ENCODE results near the gene CLCN1.

DNA sequence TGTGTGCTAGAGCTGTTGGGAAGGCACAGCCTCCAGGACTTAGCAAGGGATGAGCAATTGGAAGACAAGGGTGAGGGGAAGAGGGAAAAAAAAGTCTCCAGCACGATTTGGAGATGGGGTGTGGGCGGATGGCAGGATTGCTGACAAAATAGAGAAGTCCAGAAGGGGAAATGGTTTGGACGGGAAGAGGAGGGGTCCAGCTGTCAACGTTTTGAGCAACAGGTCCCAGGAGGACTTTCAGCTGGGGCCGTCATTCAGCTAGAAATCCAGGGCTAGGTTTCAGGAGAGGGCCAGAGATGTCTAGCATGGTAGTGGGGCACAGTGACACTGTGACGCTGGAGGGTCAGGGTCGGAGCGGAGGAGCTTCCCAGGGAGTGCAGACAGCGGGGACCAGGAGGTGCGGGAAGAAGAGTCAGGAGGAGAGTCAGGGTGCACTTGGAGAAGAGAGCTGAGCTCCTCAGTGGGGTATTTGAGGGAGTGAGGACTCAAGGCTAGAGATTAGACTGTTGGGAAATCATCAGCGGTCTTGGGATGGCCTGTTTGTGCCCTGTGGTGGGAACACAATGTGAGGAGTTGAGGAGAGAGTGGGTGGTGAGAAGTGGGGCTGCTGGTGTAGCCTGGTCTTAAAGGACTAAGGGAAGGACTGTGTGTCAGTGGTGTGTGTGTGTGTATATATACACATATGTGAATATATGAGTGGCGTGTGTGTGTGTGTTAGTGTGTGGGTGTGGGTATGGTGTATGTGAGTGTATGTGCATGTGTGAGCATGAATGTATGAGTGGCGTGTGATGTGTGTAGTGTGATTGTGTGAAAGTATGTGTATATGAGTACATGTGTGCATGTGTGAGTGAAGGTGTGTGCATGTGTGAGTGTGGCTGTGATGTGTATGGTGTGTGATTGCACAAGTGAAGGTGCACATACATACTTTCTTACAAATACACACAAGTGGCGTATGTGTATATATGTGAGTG, 69.0 kb downstream of the CLCN1 start:
- no peak for TF ChIP-seq EZH2 (optimal IDR thresholded peaks at IDR 0.05; ENCODE audit: low read depth, low read length)
- TF ChIP-seq, protein P1, sequence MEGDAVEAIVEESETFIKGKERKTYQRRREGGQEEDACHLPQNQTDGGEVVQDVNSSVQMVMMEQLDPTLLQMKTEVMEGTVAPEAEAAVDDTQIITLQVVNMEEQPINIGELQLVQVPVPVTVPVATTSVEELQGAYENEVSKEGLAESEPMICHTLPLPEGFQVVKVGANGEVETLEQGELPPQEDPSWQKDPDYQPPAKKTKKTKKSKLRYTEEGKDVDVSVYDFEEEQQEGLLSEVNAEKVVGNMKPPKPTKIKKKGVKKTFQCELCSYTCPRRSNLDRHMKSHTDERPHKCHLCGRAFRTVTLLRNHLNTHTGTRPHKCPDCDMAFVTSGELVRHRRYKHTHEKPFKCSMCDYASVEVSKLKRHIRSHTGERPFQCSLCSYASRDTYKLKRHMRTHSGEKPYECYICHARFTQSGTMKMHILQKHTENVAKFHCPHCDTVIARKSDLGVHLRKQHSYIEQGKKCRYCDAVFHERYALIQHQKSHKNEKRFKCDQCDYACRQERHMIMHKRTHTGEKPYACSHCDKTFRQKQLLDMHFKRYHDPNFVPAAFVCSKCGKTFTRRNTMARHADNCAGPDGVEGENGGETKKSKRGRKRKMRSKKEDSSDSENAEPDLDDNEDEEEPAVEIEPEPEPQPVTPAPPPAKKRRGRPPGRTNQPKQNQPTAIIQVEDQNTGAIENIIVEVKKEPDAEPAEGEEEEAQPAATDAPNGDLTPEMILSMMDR (IDR thresholded peaks at IDR 0.05; ENCODE audit: low read length): no peak
- TF ChIP-seq EZH2phosphoT487 (IDR thresholded peaks at IDR 0.05; ENCODE audit: low read length): no peak
